Measurements from ENCODE around the gene AGFG2. TPM values are rescaled to one million over a fixed set of nuclear protein-coding genes. Genes with fewer than 3 reads are reported as not detected.
A peak's percentile ranks its signal among the peaks of the same experiment; 100 is the strongest.

Gene AGFG2
- total and polyA plus RNA-seq, 4 donors = 10.6 to 21.0 (median 17.2) TPM

GRCh38 chr7:100604976-100605911 lies 66.2 kb downstream of the AGFG2 start:
- WGBS (ENCODE audit: insufficient coverage) = 3% methylated on average over 65 of the region's 68 CpGs
- peak overlapping the region; percentile 66 for H3K4me3 ChIP-seq (ENCODE audit: low read depth, low read length)
- peak in 1 of 6 donors; percentile 54 for DNase-seq (ENCODE audit: low read depth in 4 of 6, low spot score in 6 of 6)
- H3K9me3 ChIP-seq (ENCODE audit: control insufficient read depth, insufficient read depth, low read length) = no peaks in the 10 kb centered on the region
- no peak overlapping the region for H3K27ac ChIP-seq (ENCODE audit: low read depth, low read length)
- peaks cover 10% of the 10 kb centered on the region for H3K36me3 ChIP-seq (ENCODE audit: control insufficient read depth, insufficient read depth, low read length)
- H3K27me3 ChIP-seq (ENCODE audit: control insufficient read depth, insufficient read depth, low read length) = peaks cover 12% of the 10 kb centered on the region
- peaks cover 41% of the 10 kb centered on the region for H3K4me1 ChIP-seq (ENCODE audit: control insufficient read depth, insufficient read depth, low read length)

- Histone ChIP-seq H3K27me3 (ENCODE audit: control insufficient read depth, insufficient read depth, low read length) (peaks cover 12% of the 10 kb centered on the region), H3K36me3 (ENCODE audit: control insufficient read depth, insufficient read depth, low read length) (peaks cover 5% of the 10 kb centered on the region), H3K4me1 (ENCODE audit: control insufficient read depth, insufficient read depth, low read length) (peaks cover 43% of the 10 kb centered on the region), H3K4me3 (ENCODE audit: low read depth, low read length) (no peak overlapping the region), H3K9me3 (ENCODE audit: control insufficient read depth, insufficient read depth, low read length) (no peaks in the 10 kb centered on the region), H3K27ac (ENCODE audit: low read depth, low read length) (no peak overlapping the region)
- WGBS (ENCODE audit: insufficient coverage) = 63% methylated on average over 6 of the region's 12 CpGs
- no peak for DNase-seq (ENCODE audit: low read depth in 4 of 6, low spot score in 6 of 6)
Measured at GRCh38 chr7:100606313-100606712, 67.3 kb downstream of the AGFG2 start.

GRCh38 chr7:100607111-100607510 lies 68.1 kb downstream of the AGFG2 start:
- WGBS (ENCODE audit: insufficient coverage) = 91% methylated on average over 4 of the region's 8 CpGs
- H3K4me1 ChIP-seq (ENCODE audit: control insufficient read depth, insufficient read depth, low read length) = peaks cover 40% of the 10 kb centered on the region
- H3K36me3 ChIP-seq (ENCODE audit: control insufficient read depth, insufficient read depth, low read length) = peaks cover 5% of the 10 kb centered on the region
- H3K9me3 ChIP-seq (ENCODE audit: control insufficient read depth, insufficient read depth, low read length) = no peaks in the 10 kb centered on the region
- no peak for DNase-seq (ENCODE audit: low read depth in 4 of 6, low spot score in 6 of 6)
- peaks cover 12% of the 10 kb centered on the region for H3K27me3 ChIP-seq (ENCODE audit: control insufficient read depth, insufficient read depth, low read length)
- H3K27ac ChIP-seq (ENCODE audit: low read depth, low read length) = no peak overlapping the region
- H3K4me3 ChIP-seq (ENCODE audit: low read depth, low read length) = no peak overlapping the region

- no peak for DNase-seq (ENCODE audit: low read depth in 4 of 6, low spot score in 6 of 6)
- 94% methylated on average over 5 of the region's 5 CpGs for WGBS (ENCODE audit: insufficient coverage)
- peaks cover 28% of the 10 kb centered on the region for H3K4me1 ChIP-seq (ENCODE audit: control insufficient read depth, insufficient read depth, low read length)
- H3K9me3 ChIP-seq (ENCODE audit: control insufficient read depth, insufficient read depth, low read length) = no peaks in the 10 kb centered on the region
- no peak overlapping the region for H3K4me3 ChIP-seq (ENCODE audit: low read depth, low read length)
- H3K36me3 ChIP-seq (ENCODE audit: control insufficient read depth, insufficient read depth, low read length) = peaks cover 16% of the 10 kb centered on the region
- H3K27ac ChIP-seq (ENCODE audit: low read depth, low read length) = no peak overlapping the region
- H3K27me3 ChIP-seq (ENCODE audit: control insufficient read depth, insufficient read depth, low read length) = peaks cover 7% of the 10 kb centered on the region
Measured at GRCh38 chr7:100609958-100610357, 71.0 kb downstream of the AGFG2 start.

GRCh38 chr7:100611983-100612729 lies 73.2 kb downstream of the AGFG2 start, which contains the start of gene MOSPD3:
Gene MOSPD3 (plus strand): TSS chr7:100612540. CDS start chr7:100612792, 252 bp downstream.
- WGBS (ENCODE audit: insufficient coverage) = under 1% methylated on average over 61 of the region's 61 CpGs
- peak within 1 kb of the TSS; percentile 62 for H3K4me3 ChIP-seq (ENCODE audit: low read depth, low read length)
- peak; percentile 98 to 100 (median 100) for DNase-seq (ENCODE audit: low read depth in 4 of 6, low spot score in 6 of 6)
- H3K9me3 ChIP-seq (ENCODE audit: control insufficient read depth, insufficient read depth, low read length) = no peaks in the 10 kb centered on the region
- no peaks in the 10 kb centered on the region for H3K27me3 ChIP-seq (ENCODE audit: control insufficient read depth, insufficient read depth, low read length)
- H3K4me1 ChIP-seq (ENCODE audit: control insufficient read depth, insufficient read depth, low read length) = peaks cover 14% of the 10 kb centered on the region
- peaks cover 30% of the 10 kb centered on the region for H3K36me3 ChIP-seq (ENCODE audit: control insufficient read depth, insufficient read depth, low read length)
- H3K27ac ChIP-seq (ENCODE audit: low read depth, low read length) = peak within 1 kb of the TSS; percentile 90

- WGBS (ENCODE audit: insufficient coverage) = 3% methylated on average over 16 of the region's 29 CpGs
- no peaks in the 10 kb centered on the region for H3K9me3 ChIP-seq (ENCODE audit: control insufficient read depth, insufficient read depth, low read length)
- peak overlapping the region; percentile 90 for H3K27ac ChIP-seq (ENCODE audit: low read depth, low read length)
- H3K27me3 ChIP-seq (ENCODE audit: control insufficient read depth, insufficient read depth, low read length) = no peaks in the 10 kb centered on the region
- H3K4me1 ChIP-seq (ENCODE audit: control insufficient read depth, insufficient read depth, low read length) = peaks cover 14% of the 10 kb centered on the region
- peak in 2 of 6 donors; percentile 39 to 41 for DNase-seq (ENCODE audit: low read depth in 4 of 6, low spot score in 6 of 6)
- H3K4me3 ChIP-seq (ENCODE audit: low read depth, low read length) = peak overlapping the region; percentile 62
- H3K36me3 ChIP-seq (ENCODE audit: control insufficient read depth, insufficient read depth, low read length) = peaks cover 33% of the 10 kb centered on the region
Measured at GRCh38 chr7:100612730-100613390, 73.9 kb downstream of the AGFG2 start.

GRCh38 chr7:100613412-100614175 lies 74.6 kb downstream of the AGFG2 start:
- H3K4me3 ChIP-seq (ENCODE audit: low read depth, low read length) = no peak overlapping the region
- no peak for DNase-seq (ENCODE audit: low read depth in 4 of 6, low spot score in 6 of 6)
- peaks cover 14% of the 10 kb centered on the region for H3K4me1 ChIP-seq (ENCODE audit: control insufficient read depth, insufficient read depth, low read length)
- H3K36me3 ChIP-seq (ENCODE audit: control insufficient read depth, insufficient read depth, low read length) = peaks cover 32% of the 10 kb centered on the region
- WGBS (ENCODE audit: insufficient coverage) = 82% methylated on average over 10 of the region's 13 CpGs
- no peaks in the 10 kb centered on the region for H3K9me3 ChIP-seq (ENCODE audit: control insufficient read depth, insufficient read depth, low read length)
- no peaks in the 10 kb centered on the region for H3K27me3 ChIP-seq (ENCODE audit: control insufficient read depth, insufficient read depth, low read length)
- no peak overlapping the region for H3K27ac ChIP-seq (ENCODE audit: low read depth, low read length)

GRCh38 chr7:100614308-100614861 lies 75.4 kb downstream of the AGFG2 start:
- Histone ChIP-seq H3K9me3 (ENCODE audit: control insufficient read depth, insufficient read depth, low read length) (no peaks in the 10 kb centered on the region), H3K27ac (ENCODE audit: low read depth, low read length) (no peak overlapping the region), H3K4me1 (ENCODE audit: control insufficient read depth, insufficient read depth, low read length) (peaks cover 14% of the 10 kb centered on the region), H3K27me3 (ENCODE audit: control insufficient read depth, insufficient read depth, low read length) (no peaks in the 10 kb centered on the region), H3K4me3 (ENCODE audit: low read depth, low read length) (no peak overlapping the region), H3K36me3 (ENCODE audit: control insufficient read depth, insufficient read depth, low read length) (peaks cover 34% of the 10 kb centered on the region)
- DNase-seq (ENCODE audit: low read depth in 4 of 6, low spot score in 6 of 6) = no peak
- WGBS (ENCODE audit: insufficient coverage) = 100% methylated on average over 1 of the region's 6 CpGs
